ENCODE measurements around the gene RPS14.

DNA sequence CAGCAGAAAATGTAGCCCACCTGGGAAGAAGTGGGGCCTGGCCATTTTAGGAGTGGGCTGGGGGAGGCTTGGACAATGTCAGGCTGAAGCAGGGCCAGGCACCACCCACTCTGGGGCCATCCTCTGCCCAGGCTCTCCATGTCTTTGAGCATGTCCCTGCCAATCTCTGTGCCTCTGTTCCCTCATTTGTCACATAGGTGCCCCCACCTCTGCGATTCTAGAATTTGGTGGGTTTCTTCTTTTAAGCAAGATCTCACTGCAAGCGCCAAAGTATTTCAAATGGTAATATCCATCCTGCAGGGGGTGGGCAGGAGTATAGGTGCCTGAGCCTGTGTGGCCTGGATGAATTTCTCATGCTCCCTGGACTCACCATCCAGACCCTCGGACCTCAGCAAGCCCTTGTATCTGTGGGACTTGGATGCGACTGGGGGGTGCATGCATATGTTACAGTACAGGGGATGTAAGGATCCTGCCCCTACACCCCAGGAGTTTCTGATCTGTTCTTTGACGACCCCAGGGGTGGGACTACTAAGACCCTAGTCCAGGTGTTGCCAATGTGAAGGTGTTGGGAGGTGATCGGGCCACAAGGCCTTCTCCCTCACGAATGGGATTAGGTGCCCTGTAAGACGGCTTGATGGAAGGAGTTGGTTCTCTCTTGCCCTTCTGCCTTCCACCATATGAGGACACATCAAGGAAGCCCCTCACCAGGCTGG, 41.2 kb downstream of the RPS14 start:
- TF ChIP-seq NFRKB (IDR thresholded peaks at IDR 0.05) (no peak), HDGF (IDR thresholded peaks at IDR 0.05; ENCODE audit: borderline replicate concordance) (no peak), BHLHE40 (IDR thresholded peaks at IDR 0.05; ENCODE audit: borderline replicate concordance) (no peak), FOXM1 (IDR thresholded peaks at IDR 0.05; ENCODE audit: borderline replicate concordance) (no peak), FOXK2 (IDR thresholded peaks at IDR 0.05) (no peak)

Measured in HEK293T (cell line).